ENCODE results near the gene PRKAG2. TPM values are rescaled to one million over a fixed set of nuclear protein-coding genes. Genes with fewer than 3 reads are reported as not detected.

Gene PRKAG2
- total and polyA plus RNA-seq, 2 of the 13 experiments (the other 11 are each of a cell fraction or from before 2014, with no cell fraction given): 0.90 to 1.3 TPM

GRCh38 chr7:151631953-151632749 lies 244.8 kb downstream of the PRKAG2 start (continued):
- TF ChIP-seq, protein P1, sequence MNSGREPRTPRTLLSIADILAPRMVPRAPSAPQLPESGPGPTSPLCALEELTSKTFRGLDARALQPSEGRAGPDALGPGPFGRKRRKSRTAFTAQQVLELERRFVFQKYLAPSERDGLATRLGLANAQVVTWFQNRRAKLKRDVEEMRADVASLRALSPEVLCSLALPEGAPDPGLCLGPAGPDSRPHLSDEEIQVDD (CRISPR knock-in tag; IDR thresholded peaks at IDR 0.05; ENCODE audit: borderline replicate concordance): no peak
- TF ChIP-seq, protein P2, sequence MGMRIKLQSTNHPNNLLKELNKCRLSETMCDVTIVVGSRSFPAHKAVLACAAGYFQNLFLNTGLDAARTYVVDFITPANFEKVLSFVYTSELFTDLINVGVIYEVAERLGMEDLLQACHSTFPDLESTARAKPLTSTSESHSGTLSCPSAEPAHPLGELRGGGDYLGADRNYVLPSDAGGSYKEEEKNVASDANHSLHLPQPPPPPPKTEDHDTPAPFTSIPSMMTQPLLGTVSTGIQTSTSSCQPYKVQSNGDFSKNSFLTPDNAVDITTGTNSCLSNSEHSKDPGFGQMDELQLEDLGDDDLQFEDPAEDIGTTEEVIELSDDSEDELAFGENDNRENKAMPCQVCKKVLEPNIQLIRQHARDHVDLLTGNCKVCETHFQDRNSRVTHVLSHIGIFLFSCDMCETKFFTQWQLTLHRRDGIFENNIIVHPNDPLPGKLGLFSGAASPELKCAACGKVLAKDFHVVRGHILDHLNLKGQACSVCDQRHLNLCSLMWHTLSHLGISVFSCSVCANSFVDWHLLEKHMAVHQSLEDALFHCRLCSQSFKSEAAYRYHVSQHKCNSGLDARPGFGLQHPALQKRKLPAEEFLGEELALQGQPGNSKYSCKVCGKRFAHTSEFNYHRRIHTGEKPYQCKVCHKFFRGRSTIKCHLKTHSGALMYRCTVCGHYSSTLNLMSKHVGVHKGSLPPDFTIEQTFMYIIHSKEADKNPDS (CRISPR knock-in tag; IDR thresholded peaks at IDR 0.05): no peak
- TF ChIP-seq, protein P3, sequence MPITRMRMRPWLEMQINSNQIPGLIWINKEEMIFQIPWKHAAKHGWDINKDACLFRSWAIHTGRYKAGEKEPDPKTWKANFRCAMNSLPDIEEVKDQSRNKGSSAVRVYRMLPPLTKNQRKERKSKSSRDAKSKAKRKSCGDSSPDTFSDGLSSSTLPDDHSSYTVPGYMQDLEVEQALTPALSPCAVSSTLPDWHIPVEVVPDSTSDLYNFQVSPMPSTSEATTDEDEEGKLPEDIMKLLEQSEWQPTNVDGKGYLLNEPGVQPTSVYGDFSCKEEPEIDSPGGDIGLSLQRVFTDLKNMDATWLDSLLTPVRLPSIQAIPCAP (CRISPR knock-in tag; IDR thresholded peaks at IDR 0.05; ENCODE audit: low read depth): no peak
- TF ChIP-seq PRDM15 (CRISPR knock-in tag; IDR thresholded peaks at IDR 0.05) (no peak), ZSCAN21 (CRISPR knock-in tag; IDR thresholded peaks at IDR 0.05; ENCODE audit: borderline replicate concordance) (no peak), ZNF546 (CRISPR knock-in tag; conservative IDR thresholded peaks at IDR 0.05) (no peak), KIAA2018 (CRISPR knock-in tag; IDR thresholded peaks at IDR 0.05; ENCODE audit: borderline replicate concordance) (no peak), MED1 (CRISPR knock-in tag; IDR thresholded peaks at IDR 0.05) (no peak), ZNF75D (CRISPR knock-in tag; IDR thresholded peaks at IDR 0.05; ENCODE audit: borderline replicate concordance) (no peak)
- TF ChIP-seq, protein P4, sequence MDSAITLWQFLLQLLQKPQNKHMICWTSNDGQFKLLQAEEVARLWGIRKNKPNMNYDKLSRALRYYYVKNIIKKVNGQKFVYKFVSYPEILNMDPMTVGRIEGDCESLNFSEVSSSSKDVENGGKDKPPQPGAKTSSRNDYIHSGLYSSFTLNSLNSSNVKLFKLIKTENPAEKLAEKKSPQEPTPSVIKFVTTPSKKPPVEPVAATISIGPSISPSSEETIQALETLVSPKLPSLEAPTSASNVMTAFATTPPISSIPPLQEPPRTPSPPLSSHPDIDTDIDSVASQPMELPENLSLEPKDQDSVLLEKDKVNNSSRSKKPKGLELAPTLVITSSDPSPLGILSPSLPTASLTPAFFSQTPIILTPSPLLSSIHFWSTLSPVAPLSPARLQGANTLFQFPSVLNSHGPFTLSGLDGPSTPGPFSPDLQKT (CRISPR knock-in tag; IDR thresholded peaks at IDR 0.05; ENCODE audit: borderline replicate concordance): no peak
